ENCODE results near the gene CYP4Z1.
A peak's percentile ranks its signal among the peaks of the same experiment; 100 is the strongest.

CYP4Z1 gene

DNA sequence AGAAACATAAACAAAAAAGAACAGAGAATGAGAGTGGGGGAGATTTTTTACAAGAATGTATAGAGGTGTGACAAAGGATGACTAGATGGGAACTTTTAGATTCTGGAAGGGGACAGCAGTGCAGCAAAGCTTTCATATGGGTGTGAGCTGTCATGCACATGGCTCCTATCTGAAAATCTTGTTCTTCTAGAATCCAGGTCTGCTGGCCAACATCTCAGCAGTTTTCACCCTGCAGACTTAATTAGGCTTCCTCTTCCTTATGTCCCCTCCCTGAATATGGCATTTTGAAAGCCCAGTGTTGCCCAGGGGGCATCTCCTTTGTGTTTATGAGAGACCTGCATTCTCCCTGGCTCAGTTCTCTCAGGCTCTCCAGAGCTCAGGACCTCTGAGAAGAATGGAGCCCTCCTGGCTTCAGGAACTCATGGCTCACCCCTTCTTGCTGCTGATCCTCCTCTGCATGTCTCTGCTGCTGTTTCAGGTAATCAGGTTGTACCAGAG is at the start of gene CYP4Z1:
Gene CYP4Z1, plus strand, starts transcription at position 135 of the 498 bp plus-strand sequence. Its CDS starts 260 bp downstream, at position 395.
- Histone ChIP-seq H3K36me3 (ENCODE audit: control insufficient read depth, insufficient read depth, low read length) (no peaks in the 10 kb centered on the region), H3K9ac (no peak within 1 kb of the TSS), H3K4me2 (ENCODE audit: low read length) (no peak within 1 kb of the TSS), H3K27me3 (ENCODE audit: control insufficient read depth, insufficient read depth, low read length) (no peaks in the 10 kb centered on the region), H3K9me3 (ENCODE audit: control insufficient read depth, low read length) (no peaks in the 10 kb centered on the region), H3K27ac (no peak within 1 kb of the TSS), H3K79me2 (no peaks in the 10 kb centered on the region), H3K4me1 (no peaks in the 10 kb centered on the region), H3K4me3 (ENCODE audit: low read depth, low read length) (no peak within 1 kb of the TSS), H2AFZ (no peak within 1 kb of the TSS)
- no peak for TF ChIP-seq CTCF (IDR thresholded peaks at IDR 0.05)

DNA sequence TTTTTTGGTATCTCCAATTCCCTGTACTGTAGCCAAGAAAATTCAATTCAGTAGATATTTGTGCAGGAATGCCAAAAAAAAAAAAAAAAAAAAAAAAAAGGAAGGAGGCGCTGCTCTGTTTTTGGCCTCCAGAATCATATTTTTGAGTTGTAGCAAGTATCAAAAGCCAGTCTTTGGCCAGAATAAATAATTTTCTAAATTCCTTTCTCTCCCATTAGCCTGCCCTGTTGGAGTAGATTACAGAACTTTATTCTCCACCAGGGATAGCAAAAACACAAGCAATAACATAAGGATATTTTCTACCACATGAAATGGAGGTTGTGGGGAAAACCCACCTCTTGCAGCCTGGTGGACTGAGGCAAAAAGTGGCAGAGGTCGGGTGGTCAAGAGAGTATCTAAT is 46.0 kb upstream of the CYP4Z1 start:
- no peak overlapping the region for H3K9ac ChIP-seq
- no peak overlapping the region for H3K4me3 ChIP-seq (ENCODE audit: low read depth, low read length)
- no peaks in the 10 kb centered on the region for H3K27me3 ChIP-seq (ENCODE audit: control insufficient read depth, insufficient read depth, low read length)
- no peaks in the 10 kb centered on the region for H3K36me3 ChIP-seq (ENCODE audit: control insufficient read depth, insufficient read depth, low read length)
- no peak overlapping the region for H3K4me2 ChIP-seq (ENCODE audit: low read length)
- TF ChIP-seq CTCF (IDR thresholded peaks at IDR 0.05): no peak
- H2AFZ ChIP-seq: no peak overlapping the region
- H3K27ac ChIP-seq: no peak overlapping the region
- H3K79me2 ChIP-seq: no peaks in the 10 kb centered on the region
- H3K4me1 ChIP-seq: no peaks in the 10 kb centered on the region
- H3K9me3 ChIP-seq (ENCODE audit: control insufficient read depth, low read length): no peaks in the 10 kb centered on the region

DNA sequence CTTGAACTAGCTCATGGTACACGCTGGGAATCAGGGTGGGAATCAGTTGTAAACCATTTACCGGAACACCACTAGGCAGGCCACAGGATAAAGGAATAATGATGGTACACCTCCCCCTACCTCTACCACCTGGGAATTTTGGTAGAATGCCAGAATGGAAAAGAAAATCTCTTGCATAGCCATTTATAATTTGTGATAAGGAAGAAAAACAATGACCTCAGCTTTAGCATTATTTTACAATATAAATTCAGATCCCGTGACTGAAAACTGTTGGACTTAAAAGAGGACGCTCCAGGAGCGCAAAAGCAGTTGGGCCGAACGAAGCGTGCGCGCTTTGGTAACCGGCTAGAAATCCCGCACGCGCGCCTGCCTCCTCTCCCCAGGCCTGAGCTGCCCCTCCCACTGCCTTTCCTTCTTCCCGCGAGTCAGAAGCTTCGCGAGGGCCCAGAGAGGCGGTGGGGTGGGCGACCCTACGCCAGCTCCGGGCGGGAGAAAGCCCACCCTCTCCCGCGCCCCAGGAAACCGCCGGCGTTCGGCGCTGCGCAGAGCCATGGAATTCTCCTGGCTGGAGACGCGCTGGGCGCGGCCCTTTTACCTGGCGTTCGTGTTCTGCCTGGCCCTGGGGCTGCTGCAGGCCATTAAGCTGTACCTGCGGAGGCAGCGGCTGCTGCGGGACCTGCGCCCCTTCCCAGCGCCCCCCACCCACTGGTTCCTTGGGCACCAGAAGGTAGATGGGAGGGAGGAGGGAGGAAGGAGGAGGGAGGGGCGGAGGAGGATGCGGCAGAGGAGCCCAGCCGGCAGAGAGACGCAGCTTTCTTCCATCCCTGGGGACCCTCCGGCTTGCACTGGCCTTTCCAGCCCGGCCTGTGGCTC is 43.5 kb upstream of the CYP4Z1 start, which contains the start of gene CYP4X1:
Gene CYP4X1, plus strand, starts transcription at position 402 of the 873 bp plus-strand sequence. Its CDS starts 149 bp downstream, at position 551.
- H3K36me3 ChIP-seq (ENCODE audit: control insufficient read depth, insufficient read depth, low read length): no peaks in the 10 kb centered on the region
- peak within 1 kb of the TSS; percentile 27 for H3K4me3 ChIP-seq (ENCODE audit: low read depth, low read length)
- H3K9me3 ChIP-seq (ENCODE audit: control insufficient read depth, low read length): no peaks in the 10 kb centered on the region
- no peaks in the 10 kb centered on the region for H3K79me2 ChIP-seq
- no peak within 1 kb of the TSS for H2AFZ ChIP-seq
- no peaks in the 10 kb centered on the region for H3K27me3 ChIP-seq (ENCODE audit: control insufficient read depth, insufficient read depth, low read length)
- no peak within 1 kb of the TSS for H3K9ac ChIP-seq
- H3K27ac ChIP-seq: peak within 1 kb of the TSS; percentile 49
- TF ChIP-seq CTCF (IDR thresholded peaks at IDR 0.05): no peak
- H3K4me2 ChIP-seq (ENCODE audit: low read length): peak within 1 kb of the TSS; percentile 34
- no peaks in the 10 kb centered on the region for H3K4me1 ChIP-seq

DNA sequence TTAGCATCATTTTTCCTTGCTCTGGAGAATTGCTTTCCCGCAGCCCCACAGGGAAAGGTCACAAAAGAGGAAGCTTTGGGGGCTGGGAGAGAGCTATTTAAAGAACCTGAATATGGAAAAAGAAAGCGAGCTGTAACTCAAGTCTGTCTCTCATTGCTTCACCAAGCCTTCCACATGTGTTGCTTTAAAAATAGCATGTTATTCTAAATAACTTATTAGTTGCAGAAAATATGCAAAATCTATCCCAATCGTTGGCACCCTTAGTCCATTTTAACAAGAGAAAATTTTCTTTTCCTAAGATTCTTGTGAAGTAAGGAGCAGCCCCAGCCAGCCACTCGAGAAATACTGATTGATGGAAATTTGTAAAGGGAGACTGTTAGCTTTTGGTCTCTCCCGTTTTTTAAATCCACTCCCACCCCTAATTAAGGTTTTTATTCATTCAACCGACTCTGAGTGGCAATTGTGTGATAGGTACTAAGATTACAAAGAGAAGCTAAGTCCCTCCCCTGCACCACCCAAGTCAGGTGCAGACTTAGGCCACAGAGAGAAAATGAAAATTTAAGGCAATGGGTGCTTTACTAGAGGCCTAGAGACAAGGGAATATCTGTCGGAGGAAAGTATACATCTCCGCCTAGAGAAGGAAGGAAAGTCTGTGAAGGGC is 42.8 kb upstream of the CYP4Z1 start:
- Histone ChIP-seq H3K79me2 (no peaks in the 10 kb centered on the region), H3K9ac (no peak overlapping the region), H2AFZ (no peak overlapping the region), H3K4me1 (no peaks in the 10 kb centered on the region), H3K9me3 (ENCODE audit: control insufficient read depth, low read length) (no peaks in the 10 kb centered on the region), H3K4me3 (ENCODE audit: low read depth, low read length) (no peak overlapping the region), H3K27ac (no peak overlapping the region), H3K4me2 (ENCODE audit: low read length) (no peak overlapping the region), H3K27me3 (ENCODE audit: control insufficient read depth, insufficient read depth, low read length) (no peaks in the 10 kb centered on the region), H3K36me3 (ENCODE audit: control insufficient read depth, insufficient read depth, low read length) (no peaks in the 10 kb centered on the region)
- no peak for TF ChIP-seq CTCF (IDR thresholded peaks at IDR 0.05)

Data from parathyroid adenoma (tissue), 2 donors.